GM04503 (cell line): Measurements from ENCODE around the gene SCG3.

Source experiments
- DNase-seq: peaks from one replicate; pipeline ENCODE4 v3.0.0-alpha.2; 2012; ENCODE audit warnings: low read depth

Gene SCG3

DNA sequence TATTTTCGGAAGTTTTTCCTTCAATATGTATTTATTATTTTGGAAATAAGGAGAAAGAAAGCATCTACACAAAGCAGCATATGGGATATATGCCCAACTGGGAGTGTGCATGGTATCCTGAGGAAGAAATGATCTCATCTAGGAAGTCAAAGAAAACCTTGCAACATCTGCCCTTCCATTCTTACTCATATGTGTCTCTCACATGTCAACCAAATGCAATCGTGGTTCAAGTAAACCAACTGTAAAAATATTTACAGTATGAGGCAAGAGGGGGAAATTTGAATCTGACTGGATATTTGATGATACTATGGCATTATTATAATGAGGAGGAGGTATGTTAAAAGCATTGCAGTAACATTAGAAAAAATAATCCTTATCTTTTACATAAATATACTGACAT lies 3.2 kb upstream of the SCG3 start:
- no peak for DNase-seq

DNA sequence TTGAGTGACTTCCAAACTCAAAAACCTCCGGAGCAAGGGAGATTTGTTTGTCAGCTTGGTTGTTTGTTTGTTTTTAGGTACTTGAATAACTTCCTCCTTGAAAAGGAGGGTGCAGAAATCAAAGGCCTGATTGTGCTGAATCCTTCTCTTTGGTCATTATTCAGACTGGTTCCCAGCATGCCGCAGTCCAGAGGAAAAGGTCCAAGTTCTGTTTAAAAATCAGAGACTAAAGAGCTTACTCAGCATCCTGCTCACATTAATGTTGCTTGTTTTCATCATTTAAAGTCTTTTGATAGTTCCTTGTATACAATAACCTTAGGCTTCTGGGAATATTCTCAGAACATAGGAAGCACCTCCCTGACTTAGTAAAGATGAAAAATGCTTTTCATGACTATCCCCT lies 982 bp upstream of the SCG3 start:
- DNase-seq, result no peak

DNA sequence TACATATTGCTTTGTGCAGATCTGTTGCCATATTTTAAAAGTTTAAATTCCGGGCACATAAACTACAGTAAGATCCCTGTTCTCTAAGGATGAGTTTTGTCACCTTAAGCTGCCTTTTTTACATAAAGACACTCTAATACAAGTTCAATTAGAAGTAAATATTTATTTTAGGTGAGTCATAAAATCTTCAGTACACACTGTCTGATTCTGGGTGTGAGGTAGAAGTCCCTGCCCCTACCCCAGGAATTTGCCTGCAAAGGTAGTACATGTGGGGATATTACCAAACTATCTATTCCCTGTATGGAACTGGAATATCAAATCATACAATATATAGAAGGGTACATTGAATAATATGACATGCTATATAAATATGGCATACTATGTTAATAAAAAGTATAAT lies 6.3 kb downstream of the SCG3 start:
- no peak for DNase-seq

DNA sequence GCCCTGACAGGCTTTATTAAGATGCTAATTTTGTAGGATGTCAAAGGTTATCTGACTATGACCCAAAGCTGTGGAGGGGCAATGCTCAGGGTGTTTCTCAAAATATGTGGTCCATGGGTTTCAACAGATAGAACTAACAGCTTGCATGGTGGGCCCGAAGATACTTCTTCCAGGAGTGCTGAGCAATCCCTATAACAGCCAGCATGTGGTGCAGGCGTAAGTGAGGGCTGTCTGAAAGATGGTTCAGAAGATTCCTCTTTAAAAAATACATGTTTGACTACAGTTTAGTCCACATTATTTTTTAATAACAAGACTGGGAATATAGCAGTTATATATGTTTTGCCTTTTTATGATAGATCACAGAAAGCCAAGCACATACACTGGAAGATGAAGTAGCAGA lies 7.6 kb downstream of the SCG3 start:
- no peak for DNase-seq

DNA sequence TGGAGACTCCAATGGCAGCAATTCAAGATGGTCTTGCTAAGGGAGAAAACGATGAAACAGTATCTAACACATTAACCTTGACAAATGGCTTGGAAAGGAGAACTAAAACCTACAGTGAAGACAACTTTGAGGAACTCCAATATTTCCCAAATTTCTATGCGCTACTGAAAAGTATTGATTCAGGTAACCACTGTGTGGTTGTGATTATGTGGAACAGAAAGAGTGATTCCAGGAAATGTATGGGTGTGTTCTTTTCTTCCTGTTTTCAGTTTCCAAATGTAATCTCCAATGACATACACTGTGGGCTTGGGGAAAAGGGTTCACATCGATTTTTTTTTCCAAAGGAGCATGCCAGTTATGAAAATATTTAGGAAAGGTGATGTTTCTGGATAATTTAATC lies 10.9 kb downstream of the SCG3 start:
- DNase-seq, result no peak

DNA sequence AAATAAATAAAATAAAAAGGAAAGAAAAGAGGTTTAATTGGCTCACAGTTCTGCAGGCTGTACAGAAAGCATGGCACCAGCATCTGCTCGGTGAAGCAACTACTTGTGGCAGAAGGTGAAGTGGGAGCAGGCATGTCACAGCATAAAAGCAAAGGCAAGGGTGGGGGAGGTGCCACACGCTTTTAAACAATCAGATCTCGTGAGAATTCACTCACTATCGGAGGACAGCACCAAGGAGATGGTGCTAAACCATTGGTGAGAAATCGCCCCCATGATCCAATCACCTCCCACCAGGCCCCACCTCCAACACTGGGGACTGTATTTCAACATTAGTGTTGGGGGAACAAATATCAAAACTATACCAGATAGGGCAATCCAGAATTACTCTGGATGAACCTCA lies 15.3 kb downstream of the SCG3 start:
- DNase-seq, result no peak

DNA sequence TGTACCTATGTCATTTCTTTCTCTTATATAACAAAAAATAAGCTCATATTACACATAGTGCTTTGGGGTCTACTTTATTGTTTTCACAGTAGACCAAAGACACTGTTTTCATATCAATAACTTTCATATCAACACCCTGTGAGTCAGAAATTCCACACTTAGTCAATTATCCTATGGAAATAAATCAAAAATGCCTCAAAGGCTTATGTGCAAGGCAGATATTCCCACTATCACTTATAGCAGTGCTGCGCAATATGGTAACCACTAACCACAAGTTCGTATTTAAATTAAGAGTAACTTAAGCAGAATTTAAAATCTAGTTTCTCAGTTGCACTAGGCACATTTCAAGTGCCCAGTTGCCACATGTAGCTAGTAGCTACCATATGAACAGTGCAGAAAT lies 15.9 kb downstream of the SCG3 start:
- no peak for DNase-seq

DNA sequence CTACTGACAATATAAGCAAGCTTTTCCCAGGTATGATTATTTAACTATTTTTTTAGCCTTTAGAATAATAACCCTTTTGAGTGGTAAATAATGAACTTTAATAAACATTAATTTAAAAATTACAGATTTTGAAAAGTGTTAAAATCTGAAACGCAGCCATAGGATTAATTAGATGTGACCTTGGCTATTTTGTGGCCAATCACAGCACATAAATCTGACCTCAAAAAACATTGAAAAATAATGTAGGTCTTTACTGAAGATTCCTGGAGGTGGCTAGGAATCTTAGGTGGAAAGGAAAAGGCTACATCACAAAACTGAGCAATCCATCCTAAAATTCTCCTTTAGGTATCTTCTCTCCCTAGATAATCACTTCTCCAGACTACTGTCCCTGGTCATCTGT lies 18.1 kb downstream of the SCG3 start:
- DNase-seq, result no peak

DNA sequence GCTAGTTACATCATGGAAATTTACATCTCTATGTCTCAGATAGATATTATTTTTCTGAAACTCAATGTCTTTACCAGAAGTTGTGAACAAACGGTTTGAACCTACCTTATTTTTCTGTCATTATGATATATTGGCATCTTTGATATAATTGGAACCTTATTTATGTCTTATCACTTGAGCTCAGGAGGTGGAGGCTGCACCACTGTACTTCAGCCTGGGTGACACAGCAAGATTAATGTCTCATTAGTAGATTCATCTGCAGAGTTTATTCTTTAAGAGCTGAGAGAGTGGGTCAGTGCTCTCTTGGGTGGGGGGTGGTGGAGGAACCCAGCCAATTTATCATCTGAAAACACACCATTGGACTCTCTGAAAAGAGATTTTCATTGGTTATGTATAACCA lies 21.4 kb downstream of the SCG3 start:
- no peak for DNase-seq

DNA sequence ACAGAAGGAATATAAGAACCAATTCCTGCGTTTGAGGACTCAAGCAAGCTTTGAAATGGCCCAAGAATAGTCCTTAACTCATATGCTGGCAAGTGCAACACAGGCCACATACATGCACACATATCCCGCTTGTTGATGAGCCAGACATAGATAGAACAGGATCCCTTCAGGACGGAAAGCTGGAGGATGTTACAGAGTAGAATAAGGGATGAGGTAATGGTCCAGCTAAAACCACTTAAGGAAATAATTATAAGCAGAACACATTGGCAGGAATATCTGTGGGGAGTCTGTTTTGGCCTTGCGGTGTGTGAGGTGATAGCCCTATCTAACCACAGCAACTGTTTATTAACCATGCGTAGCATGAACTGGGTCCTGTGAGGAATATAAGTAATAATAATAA lies 25.0 kb downstream of the SCG3 start:
- no peak for DNase-seq

DNA sequence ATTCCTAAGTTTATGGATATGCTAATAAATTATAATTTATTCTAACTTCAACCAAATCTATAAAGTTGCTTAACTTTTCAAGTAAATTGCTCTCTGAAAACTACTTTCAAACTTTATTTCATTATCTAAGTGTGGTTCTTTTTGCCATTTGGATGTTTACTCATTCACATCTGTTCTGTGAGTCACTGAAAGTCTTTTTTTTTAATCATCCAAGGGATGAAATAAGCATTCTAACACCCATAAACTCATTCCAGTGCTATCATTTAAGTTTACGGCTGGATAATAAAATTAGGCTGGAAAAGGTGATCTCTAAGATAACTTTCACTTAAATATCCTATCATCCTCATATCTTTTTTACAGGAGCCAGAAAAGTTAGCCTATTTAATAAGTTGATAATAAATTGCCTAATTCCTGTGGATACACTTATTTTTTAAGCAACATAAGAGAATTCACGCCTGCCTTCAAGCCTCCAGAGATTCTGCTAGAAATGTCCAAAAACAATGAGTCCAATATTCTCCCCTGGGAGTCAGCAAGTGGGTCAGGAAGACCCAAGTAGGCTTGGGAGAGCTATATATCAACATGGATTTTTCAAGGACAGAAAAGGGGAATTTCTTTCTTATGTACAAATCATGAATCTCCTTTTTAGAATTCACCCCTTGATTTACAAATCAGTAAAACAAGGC lies 25.8 kb downstream of the SCG3 start:
- no peak for DNase-seq

DNA sequence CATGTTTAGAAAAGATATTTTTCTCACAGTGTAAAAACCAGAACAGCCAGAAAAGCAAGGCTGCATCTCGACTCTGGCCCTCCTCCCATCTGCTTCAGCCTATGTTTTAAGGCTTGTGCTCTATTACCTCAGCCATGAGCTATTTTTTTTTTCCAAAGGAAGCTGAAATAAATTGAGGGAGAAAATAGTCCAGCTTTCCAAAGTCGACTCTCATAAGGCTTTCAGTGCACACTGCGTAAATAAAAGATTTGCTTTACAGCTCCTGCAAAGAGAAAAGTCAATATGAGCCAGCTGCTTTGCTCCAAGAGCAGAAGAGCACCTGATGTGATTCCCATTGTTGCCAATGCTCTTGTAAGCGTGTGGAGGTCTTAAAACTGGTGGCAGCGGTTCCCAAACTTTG lies 26.7 kb downstream of the SCG3 start:
- no peak for DNase-seq

DNA sequence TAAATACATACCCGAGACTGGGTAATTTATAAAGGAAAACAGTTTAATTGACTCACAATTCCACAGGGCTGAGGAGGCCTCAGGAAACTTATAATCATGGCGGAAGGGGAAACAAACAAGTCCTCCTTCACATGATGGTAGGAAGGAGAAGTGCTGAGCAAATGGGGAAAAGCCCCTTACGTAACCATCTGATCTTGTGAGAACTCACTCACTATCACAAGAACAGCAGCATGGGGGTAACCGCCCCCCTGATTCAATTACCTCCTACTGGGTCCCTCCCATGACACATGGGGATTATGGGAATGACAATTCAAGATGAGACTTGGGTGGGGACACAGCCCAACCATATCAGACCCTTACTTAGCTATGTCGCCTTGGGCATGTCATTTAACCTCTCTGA lies 27.7 kb downstream of the SCG3 start:
- DNase-seq, result no peak

DNA sequence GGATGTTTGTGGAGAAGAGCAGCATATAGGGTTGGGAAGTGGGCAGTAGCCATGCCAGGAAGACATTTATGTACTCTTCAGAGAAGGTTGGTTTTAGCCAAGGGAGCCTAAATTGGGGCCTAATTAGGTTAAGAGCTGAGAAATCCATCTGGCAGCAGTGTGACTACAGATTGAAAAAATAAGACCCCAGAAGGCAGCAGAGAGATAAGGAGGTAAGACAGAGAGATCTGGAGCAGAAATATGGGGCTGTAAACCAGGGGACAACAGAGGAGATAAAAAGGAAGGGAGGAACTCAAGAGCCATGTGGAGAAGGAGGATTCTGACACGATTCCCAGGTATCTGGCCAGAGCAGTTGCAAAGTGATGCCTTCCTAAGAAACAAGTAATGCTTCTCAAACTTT lies 32.9 kb downstream of the SCG3 start:
- no peak for DNase-seq

DNA sequence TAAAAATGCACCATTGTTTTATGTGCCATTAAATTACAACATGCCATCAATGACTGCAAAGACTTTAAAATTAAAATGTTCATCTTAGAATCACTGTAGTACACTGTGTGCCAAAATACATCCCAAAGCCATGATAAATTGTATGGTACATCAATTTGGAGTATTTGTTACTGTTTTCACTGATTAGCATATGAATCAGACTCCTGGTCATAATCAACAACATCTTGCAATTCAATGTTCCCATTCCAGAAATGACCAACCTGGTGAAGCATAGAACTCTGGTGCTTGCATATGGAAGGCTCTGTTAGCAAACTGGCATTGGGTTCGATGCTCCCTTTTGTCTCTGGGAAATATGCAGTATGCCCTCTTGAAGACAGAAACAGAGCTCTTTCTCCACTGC lies 33.6 kb downstream of the SCG3 start:
- no peak for DNase-seq

DNA sequence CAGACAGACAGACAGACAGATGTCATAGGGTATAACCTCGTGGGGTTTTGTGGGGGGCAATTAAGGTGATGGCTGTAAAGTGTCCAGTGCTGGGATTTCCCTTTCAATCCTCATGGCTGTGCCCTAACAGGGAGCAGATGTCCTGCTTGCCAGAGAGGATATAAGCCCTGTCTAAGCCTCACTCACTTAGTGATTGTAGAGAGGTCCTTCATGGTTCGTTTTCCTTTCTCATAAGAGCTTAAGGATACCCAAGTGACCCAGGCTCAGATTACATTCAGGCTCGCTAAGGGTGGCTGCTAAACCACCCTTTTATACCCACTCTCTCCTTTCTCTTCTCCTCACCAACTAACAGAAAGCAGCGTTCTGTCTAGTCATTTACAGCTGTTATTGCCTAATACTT lies 36.9 kb downstream of the SCG3 start:
- no peak for DNase-seq

DNA sequence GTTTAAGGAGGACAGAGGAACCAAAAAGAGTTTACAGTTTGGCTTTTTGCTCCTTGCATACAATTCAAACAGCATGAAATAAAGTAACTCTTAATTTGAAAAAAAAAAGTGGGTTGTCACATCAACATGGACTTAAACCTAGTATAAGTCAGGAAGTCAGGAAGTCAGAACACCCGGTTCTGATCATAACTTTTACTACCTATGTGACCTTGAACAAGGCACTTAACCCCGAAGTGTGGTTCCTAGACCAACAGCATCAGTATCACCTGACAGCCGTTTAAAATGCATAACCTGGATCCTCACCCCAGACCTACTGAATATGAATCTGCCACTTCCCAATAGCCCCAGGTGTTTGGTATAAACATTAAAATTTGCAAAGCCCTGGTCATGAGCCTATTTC lies 37.4 kb downstream of the SCG3 start:
- no peak for DNase-seq

DNA sequence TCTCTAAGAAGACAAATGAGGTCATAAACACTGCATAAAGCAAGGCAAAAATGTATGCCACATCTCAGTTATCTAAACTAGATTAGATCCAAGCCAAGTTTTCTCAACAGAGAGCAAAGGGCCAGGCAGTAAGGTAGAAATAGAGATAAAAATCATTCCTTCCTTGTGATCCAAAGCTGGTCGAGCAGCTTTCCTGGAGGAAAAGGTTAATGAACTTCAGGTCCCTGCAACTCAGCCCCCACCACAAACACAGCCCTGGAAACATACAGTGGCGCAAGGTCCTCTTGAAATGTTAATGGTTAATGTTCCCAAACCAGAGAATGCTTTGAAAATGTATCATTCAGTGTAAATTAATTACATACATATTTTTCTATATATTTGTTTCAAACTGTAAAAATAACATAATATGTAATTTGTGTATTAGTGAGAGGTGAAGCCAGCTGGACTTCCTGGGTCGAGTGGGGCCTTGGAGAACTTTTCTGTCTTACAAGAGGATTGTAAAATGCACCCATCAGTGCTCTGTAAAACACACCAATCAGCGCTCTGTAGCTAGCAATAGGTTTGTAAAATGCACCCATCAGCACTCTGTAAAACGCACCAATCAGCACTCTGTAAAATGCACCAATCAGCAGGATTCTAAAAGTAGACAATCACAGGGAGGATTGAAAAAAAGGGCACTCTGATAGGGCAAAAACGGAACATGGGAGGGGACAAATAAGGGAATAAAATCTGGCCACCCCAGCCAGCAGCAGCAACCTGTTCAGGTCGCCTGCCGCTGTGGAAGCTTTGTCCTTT lies 39.1 kb downstream of the SCG3 start:
- DNase-seq, result no peak

DNA sequence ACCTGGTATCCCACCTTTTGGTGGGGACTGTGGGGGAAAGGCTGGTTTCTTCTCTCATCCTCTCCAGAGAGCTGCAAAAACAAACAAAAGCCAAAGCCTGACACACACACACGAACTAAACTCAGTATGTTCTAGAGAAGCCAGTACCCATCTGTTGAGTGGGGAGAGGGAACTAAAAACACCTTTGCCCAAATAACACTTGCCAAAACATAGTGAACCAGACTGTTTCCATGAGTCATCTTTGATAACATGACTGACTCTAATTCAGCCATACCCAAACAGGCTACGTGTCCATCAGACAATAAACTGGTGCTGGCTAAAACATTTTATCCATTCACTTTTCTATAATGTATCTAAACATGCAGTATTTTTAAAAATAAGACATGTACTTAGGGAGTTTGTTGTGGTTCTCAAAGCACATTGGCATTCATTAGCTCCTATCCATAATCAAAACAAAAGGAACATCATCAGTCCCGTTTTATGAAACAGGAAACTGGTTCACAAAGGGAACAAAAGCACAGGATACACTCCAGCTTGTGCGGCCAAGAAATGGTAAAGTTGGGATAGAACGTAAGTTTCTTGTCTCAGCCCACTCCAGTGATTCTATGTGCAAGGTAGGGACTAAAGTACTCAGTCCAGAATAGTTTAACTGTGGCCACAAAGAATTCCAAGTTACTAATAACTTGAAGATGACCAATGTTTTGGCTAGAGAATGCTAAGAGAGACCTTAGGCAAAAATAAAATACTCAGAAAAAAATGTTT lies 40.1 kb downstream of the SCG3 start:
- DNase-seq, result no peak

DNA sequence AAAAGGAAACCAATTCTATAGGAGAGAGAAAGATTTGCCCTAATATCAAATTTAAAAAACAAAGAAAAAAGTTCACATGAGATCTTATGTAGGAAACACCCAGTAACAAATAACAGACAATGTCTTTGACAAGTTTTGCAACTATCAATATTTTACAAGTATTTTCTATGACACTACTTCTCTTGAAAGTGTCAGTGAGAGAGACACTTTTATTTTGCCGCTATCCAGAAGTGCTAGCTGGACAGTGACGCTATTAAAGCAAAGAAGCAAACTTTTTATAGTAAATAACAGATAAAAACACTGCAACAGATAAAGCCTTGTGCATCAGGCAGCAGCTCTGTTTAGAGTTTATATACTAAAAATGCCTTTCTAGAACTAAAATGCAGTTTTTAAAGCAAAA lies 42.9 kb downstream of the SCG3 start:
- no peak for DNase-seq

DNA sequence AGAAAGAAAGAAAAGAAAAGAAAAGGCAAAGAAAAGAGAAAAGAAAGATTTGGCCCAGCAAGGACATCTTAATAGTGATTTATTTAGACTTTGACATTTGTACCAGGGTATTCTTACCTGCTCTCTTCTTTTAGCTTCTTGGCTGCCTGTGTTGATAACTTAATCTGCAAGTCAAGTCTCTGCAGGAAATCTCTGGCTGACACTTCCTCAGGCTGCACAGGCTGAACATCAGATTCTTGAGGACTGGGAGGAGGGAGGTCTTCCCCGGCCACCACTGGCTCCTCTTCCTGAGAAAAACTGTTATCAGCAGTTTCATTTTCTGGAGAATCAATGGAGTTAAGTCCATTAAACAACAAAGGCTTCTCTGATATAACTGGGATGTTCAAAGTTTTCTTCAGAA lies 43.4 kb downstream of the SCG3 start:
- no peak for DNase-seq

DNA sequence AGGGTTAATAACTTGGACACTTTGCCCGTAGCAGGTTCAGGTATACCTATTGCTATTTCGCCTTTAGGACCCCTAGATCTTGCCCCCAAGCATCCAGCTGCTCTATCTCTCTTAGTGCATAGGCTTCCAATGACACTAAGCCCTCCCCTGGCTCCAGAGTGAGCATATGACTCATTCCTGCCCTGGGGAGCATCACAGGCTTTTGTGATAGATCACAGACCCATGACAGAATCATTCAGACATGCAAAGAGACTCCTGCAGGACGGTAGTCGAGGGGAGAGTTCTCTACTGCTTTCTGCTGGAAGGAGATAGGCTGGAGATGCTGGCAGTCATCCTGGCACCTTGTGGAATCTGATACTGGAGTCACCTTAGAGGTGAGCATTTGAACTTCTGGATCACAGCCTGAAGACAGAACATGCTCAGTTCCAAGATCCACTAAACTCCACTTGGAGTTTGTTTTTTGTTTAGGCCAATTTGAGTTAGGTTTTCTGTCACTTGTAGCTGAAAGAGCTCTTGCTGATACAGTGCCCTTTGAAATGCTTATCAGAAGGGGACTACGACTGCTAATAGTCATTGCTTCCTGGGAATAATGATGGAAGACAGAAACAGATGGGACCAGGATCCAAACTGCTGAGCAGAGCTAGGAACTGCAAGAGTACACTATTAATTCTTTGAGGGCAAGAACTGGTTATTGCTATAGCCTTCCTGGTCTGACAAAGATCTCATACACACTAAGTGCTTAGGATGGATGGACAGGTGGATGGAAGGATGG lies 45.2 kb downstream of the SCG3 start:
- DNase-seq, result peak; percentile 61
